Neural progenitor cell (in vitro differentiated cells): ENCODE data around the gene WWOX. TPM values are rescaled to one million over a fixed set of nuclear protein-coding genes. Genes with fewer than 3 reads are reported as not detected.

ENCODE experiments used
- DNase-seq: peaks from one replicate; pipeline ENCODE4 v3.0.0-alpha.2; 2016; ENCODE audit warnings: low spot score
- H2AFZ ChIP-seq: fragments of 200-600 bp; sonication (generic); replicated peaks from 2 replicates; pipeline ENCODE4 v1.6.1; 2016; ENCODE audit warnings: antibody characterized with exemption
- H3F3A ChIP-seq: fragments of 200-600 bp; sonication (generic); 2 replicates; pipeline ENCODE4 v1.6.1; 2016; ENCODE audit warnings: antibody characterized with exemption, low read depth
- H3K27ac ChIP-seq: fragments of 200-600 bp; sonication (generic); 2 replicates; pipeline ENCODE4 v1.5.1; 2016; ENCODE audit warnings: mild to moderate bottlenecking
- H3K27me3 ChIP-seq: fragments of 200-600 bp; sonication (generic); 2 replicates; pipeline ENCODE4 v1.6.1; 2016; ENCODE audit warnings: mild to moderate bottlenecking, moderate library complexity
- H3K36me3 ChIP-seq: fragments of 200-600 bp; sonication (generic); 2 replicates; pipeline ENCODE4 v1.5.1; 2016
- H3K4me1 ChIP-seq: fragments of 200-600 bp; sonication (generic); 2 replicates; pipeline ENCODE4 v1.6.1; 2016; ENCODE audit warnings: mixed run types
- H3K4me2 ChIP-seq: fragments of 200-600 bp; sonication (generic); 2 replicates; pipeline ENCODE4 v1.6.1; 2016
- H3K4me3 ChIP-seq: fragments of 200-600 bp; sonication (generic); 2 replicates; pipeline ENCODE4 v1.5.1; 2016
- H3K79me2 ChIP-seq: fragments of 200-600 bp; sonication (generic); 2 replicates; pipeline ENCODE4 v1.6.1; 2016; ENCODE audit warnings: low read depth
- H3K9ac ChIP-seq: fragments of 200-600 bp; sonication (generic); 2 replicates; pipeline ENCODE4 v1.6.1; 2016
- H3K9me3 ChIP-seq: fragments of 200-600 bp; sonication (generic); 2 replicates; pipeline ENCODE4 v1.5.1; 2016; ENCODE audit warnings: low read depth
- H4K20me1 ChIP-seq: fragments of 200-600 bp; sonication (generic); 2 replicates; pipeline ENCODE4 v1.6.1; 2016; ENCODE audit warnings: low read depth
- H3K27ac Mint-ChIP-seq: 3 replicates; pipeline ENCODE4 v1.8.0; 2021; ENCODE audit warnings: mixed read lengths
- H3K27me3 Mint-ChIP-seq: 2 replicates; pipeline ENCODE4 v1.8.0; 2022; ENCODE audit warnings: low read depth, mild to moderate bottlenecking, inconsistent platforms, moderate library complexity, mixed read lengths; ENCODE audit not compliant: insufficient read depth
- H3K36me3 Mint-ChIP-seq: 3 replicates; pipeline ENCODE4 v1.8.0; 2021; ENCODE audit warnings: mixed read lengths
- H3K4me1 Mint-ChIP-seq: 3 replicates; pipeline ENCODE4 v1.8.0; 2021; ENCODE audit warnings: mixed read lengths
- H3K4me3 Mint-ChIP-seq: 3 replicates; pipeline ENCODE4 v1.8.0; 2021; ENCODE audit warnings: mild to moderate bottlenecking, moderate library complexity, mixed read lengths
- H3K9me3 Mint-ChIP-seq: 3 replicates; pipeline ENCODE4 v1.8.0; 2020; ENCODE audit warnings: mixed read lengths
- EZH2 ChIP-seq: fragments of 200-600 bp; sonication (generic); IDR thresholded peaks from 2 replicates; pipeline ENCODE4 v1.6.1; 2017; ENCODE audit warnings: antibody characterized with exemption, mild to moderate bottlenecking, moderate library complexity
- EZH2phosphoT487 ChIP-seq: fragments of 200-600 bp; sonication (generic); IDR thresholded peaks from 2 replicates; pipeline ENCODE4 v1.6.1; 2017; ENCODE audit warnings: antibody characterized with exemption
- total RNA-seq: library from RNA; depleted of rRNA; stranded (reverse); fragments of >200 nt; gene quantifications from 2 replicates; pipeline ENCODE4 v1.2.3, GENCODE V29; 2015; ENCODE audit warnings: low replicate concordance
- TF ChIP-seq, protein P1 (sequence below): fragments of 200-600 bp; sonication (generic); IDR thresholded peaks from 2 replicates; pipeline ENCODE4 v1.5.1; 2017; ENCODE audit warnings: antibody characterized with exemption, mild to moderate bottlenecking

WWOX gene
- total RNA-seq, 1 donor from 2014 or later, result 63.7 TPM

DNA sequence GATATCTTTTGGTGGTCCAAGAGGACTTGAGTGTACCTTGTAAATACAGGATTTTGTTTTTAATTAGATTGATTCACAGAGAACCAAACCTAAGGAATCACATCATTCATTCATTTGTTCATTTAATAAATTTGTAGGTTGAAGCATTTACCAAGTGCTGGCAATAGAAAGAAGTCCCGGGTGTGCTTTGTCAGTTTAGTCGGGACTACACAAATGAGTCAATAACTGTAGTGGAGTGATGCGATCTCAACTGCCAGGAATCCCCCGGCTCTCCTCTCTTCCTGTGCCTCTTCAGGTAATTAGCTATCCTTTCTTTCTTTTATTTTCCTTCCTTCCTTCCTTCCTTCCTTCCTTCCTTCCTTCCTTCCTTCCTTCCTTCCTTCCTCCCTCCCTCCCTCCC is 1.4 kb upstream of the WWOX start:
- H3K4me3 Mint-ChIP-seq, result no peak overlapping the region
- Histone ChIP-seq H3K36me3 (no peaks in the 10 kb centered on the region), H3K27ac (no peak overlapping the region), H3F3A (peaks cover 10% of the 10 kb centered on the region), H3K79me2 (peaks cover 9% of the 10 kb centered on the region), H3K27me3 (no peaks in the 10 kb centered on the region), H3K9ac (no peak overlapping the region), H3K4me2 (no peak overlapping the region), H4K20me1 (peaks cover 22% of the 10 kb centered on the region), H2AFZ (no peak overlapping the region), H3K4me3 (no peak overlapping the region), H3K9me3 (no peaks in the 10 kb centered on the region), H3K4me1 (no peaks in the 10 kb centered on the region)
- peaks cover 3% of the 10 kb centered on the region for H3K36me3 Mint-ChIP-seq
- H3K9me3 Mint-ChIP-seq, result peaks cover 2% of the 10 kb centered on the region
- no peak for DNase-seq
- peaks cover 21% of the 10 kb centered on the region for H3K4me1 Mint-ChIP-seq
- no peak overlapping the region for H3K27ac Mint-ChIP-seq
- H3K27me3 Mint-ChIP-seq, result peaks cover 6% of the 10 kb centered on the region
- TF ChIP-seq EZH2 (no peak), EZH2phosphoT487 (no peak)
- TF ChIP-seq, protein P1, sequence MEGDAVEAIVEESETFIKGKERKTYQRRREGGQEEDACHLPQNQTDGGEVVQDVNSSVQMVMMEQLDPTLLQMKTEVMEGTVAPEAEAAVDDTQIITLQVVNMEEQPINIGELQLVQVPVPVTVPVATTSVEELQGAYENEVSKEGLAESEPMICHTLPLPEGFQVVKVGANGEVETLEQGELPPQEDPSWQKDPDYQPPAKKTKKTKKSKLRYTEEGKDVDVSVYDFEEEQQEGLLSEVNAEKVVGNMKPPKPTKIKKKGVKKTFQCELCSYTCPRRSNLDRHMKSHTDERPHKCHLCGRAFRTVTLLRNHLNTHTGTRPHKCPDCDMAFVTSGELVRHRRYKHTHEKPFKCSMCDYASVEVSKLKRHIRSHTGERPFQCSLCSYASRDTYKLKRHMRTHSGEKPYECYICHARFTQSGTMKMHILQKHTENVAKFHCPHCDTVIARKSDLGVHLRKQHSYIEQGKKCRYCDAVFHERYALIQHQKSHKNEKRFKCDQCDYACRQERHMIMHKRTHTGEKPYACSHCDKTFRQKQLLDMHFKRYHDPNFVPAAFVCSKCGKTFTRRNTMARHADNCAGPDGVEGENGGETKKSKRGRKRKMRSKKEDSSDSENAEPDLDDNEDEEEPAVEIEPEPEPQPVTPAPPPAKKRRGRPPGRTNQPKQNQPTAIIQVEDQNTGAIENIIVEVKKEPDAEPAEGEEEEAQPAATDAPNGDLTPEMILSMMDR, result no peak

- H3F3A ChIP-seq, result peaks cover 10% of the 10 kb centered on the region
- peaks cover 9% of the 10 kb centered on the region for H3K27me3 Mint-ChIP-seq
- no peaks in the 10 kb centered on the region for H3K4me1 ChIP-seq
- H3K4me2 ChIP-seq, result peak overlapping the region; percentile 74
- H3K27ac ChIP-seq, result no peak overlapping the region
- peaks cover 26% of the 10 kb centered on the region for H3K4me1 Mint-ChIP-seq
- no peaks in the 10 kb centered on the region for H3K36me3 ChIP-seq
- H3K79me2 ChIP-seq, result peaks cover 10% of the 10 kb centered on the region
- H3K36me3 Mint-ChIP-seq, result peaks cover 3% of the 10 kb centered on the region
- H3K9me3 Mint-ChIP-seq, result peaks cover 2% of the 10 kb centered on the region
- DNase-seq, result no peak
- no peaks in the 10 kb centered on the region for H3K27me3 ChIP-seq
- H3K27ac Mint-ChIP-seq, result peak overlapping the region; percentile 7
- peaks cover 28% of the 10 kb centered on the region for H4K20me1 ChIP-seq
- no peak overlapping the region for H3K9ac ChIP-seq
- H3K9me3 ChIP-seq, result no peaks in the 10 kb centered on the region
- peak overlapping the region; percentile 92 for H2AFZ ChIP-seq
- TF ChIP-seq, protein P1, result no peak
- TF ChIP-seq EZH2, result no peak
- TF ChIP-seq EZH2phosphoT487, result no peak
- peak overlapping the region; percentile 81 for H3K4me3 ChIP-seq
- H3K4me3 Mint-ChIP-seq, result peak overlapping the region; percentile 87
Observed at GRCh38 chr16:78098595-78099270, 721 bp upstream of the WWOX start.

DNA sequence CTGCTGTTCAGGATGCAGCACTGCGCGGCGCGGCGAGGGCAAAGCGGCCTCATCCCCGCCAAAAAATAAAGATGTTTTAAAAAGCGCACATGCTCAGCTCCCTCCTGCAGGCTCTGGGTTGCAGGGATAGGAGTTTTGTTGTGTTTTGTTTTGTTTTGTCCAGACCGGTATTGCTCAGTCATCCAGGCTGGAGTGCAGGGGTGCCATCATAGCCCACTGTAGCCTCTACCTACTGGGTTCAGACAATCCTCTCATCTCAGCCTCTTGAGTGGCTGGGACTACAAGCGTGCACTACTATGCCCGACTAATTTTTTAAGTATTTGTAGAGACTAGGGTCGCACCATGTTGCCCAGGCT is 636 bp downstream of the WWOX start:
- H3K27me3 ChIP-seq, result no peaks in the 10 kb centered on the region
- H3K4me3 ChIP-seq, result peak overlapping the region; percentile 81
- H3K27ac ChIP-seq, result no peak overlapping the region
- H3K79me2 ChIP-seq, result peaks cover 18% of the 10 kb centered on the region
- peaks cover 29% of the 10 kb centered on the region for H3K4me1 Mint-ChIP-seq
- TF ChIP-seq EZH2 (no peak), EZH2phosphoT487 (no peak)
- TF ChIP-seq, protein P1, result peak; percentile 89
- H3K4me1 ChIP-seq, result no peaks in the 10 kb centered on the region
- H3K27me3 Mint-ChIP-seq, result peaks cover 9% of the 10 kb centered on the region
- H3K36me3 Mint-ChIP-seq, result peaks cover 3% of the 10 kb centered on the region
- H3K4me3 Mint-ChIP-seq, result peak overlapping the region; percentile 87
- peak overlapping the region; percentile 75 for H3K4me2 ChIP-seq
- peaks cover 10% of the 10 kb centered on the region for H3F3A ChIP-seq
- H4K20me1 ChIP-seq, result peaks cover 30% of the 10 kb centered on the region
- H3K9me3 ChIP-seq, result no peaks in the 10 kb centered on the region
- peaks cover 2% of the 10 kb centered on the region for H3K9me3 Mint-ChIP-seq
- H3K27ac Mint-ChIP-seq, result no peak overlapping the region
- no peaks in the 10 kb centered on the region for H3K36me3 ChIP-seq
- H3K9ac ChIP-seq, result no peak overlapping the region
- no peak for DNase-seq
- H2AFZ ChIP-seq, result peak overlapping the region; percentile 92
